ENCODE data around the gene CFAP91. TPM values are rescaled to one million over a fixed set of nuclear protein-coding genes. Genes with fewer than 3 reads are reported as not detected.

Gene CFAP91
- total RNA-seq, 1 donor from 2014 or later, result 4.2 TPM

GRCh38 chr3:119697394-119697793, 5.4 kb upstream of the CFAP91 start:
- no peak for TF ChIP-seq POLR2A (IDR thresholded peaks at IDR 0.05)
- no peak for TF ChIP-seq POLR2AphosphoS5 (IDR thresholded peaks at IDR 0.05; ENCODE audit: insufficient read depth in 1 of 2, low read depth in 1 of 2)
- TF ChIP-seq CTCF (IDR thresholded peaks at IDR 0.05), result no peak
- Histone ChIP-seq H3K4me1 (peaks cover 6% of the 10 kb centered on the region), H3K36me3 (no peaks in the 10 kb centered on the region), H3K27me3 (no peaks in the 10 kb centered on the region), H3K4me3 (no peak overlapping the region), H3K9me3 (no peaks in the 10 kb centered on the region), H3K27ac (no peak overlapping the region)
- intact Hi-C loops (cut with DNase I), result no loop called here
- no peak for DNase-seq (ENCODE audit: extremely low spot score in 2 of 2)

GRCh38 chr3:119700269-119700919, 2.4 kb upstream of the CFAP91 start:
- no peak overlapping the region for H3K27ac ChIP-seq
- intact Hi-C loops (cut with DNase I), result no loop called here

GRCh38 chr3:119700920-119701734, 1.7 kb upstream of the CFAP91 start:
- Histone ChIP-seq H3K36me3 (no peaks in the 10 kb centered on the region), H3K9me3 (no peaks in the 10 kb centered on the region), H3K4me3 (no peak overlapping the region), H3K27me3 (no peaks in the 10 kb centered on the region), H3K4me1 (peaks cover 14% of the 10 kb centered on the region), H3K27ac (no peak overlapping the region)
- DNase-seq (ENCODE audit: extremely low spot score in 2 of 2), result no peak
- intact Hi-C loops (cut with DNase I), result no loop called here
- TF ChIP-seq CTCF (IDR thresholded peaks at IDR 0.05), result no peak
- no peak for TF ChIP-seq POLR2AphosphoS5 (IDR thresholded peaks at IDR 0.05; ENCODE audit: insufficient read depth in 1 of 2, low read depth in 1 of 2)
- no peak for TF ChIP-seq POLR2A (IDR thresholded peaks at IDR 0.05)

More at GRCh38 chr3:119700269-119700919, 2.4 kb upstream of the CFAP91 start:
- H3K36me3 ChIP-seq, result no peaks in the 10 kb centered on the region
- TF ChIP-seq POLR2AphosphoS5 (IDR thresholded peaks at IDR 0.05; ENCODE audit: insufficient read depth in 1 of 2, low read depth in 1 of 2) (no peak), POLR2A (IDR thresholded peaks at IDR 0.05) (no peak), CTCF (IDR thresholded peaks at IDR 0.05) (no peak)
- no peaks in the 10 kb centered on the region for H3K27me3 ChIP-seq
- no peaks in the 10 kb centered on the region for H3K9me3 ChIP-seq
- no peak overlapping the region for H3K4me3 ChIP-seq
- no peak for DNase-seq (ENCODE audit: extremely low spot score in 2 of 2)
- peaks cover 14% of the 10 kb centered on the region for H3K4me1 ChIP-seq

GRCh38 chr3:119703820-119704531, 1.2 kb downstream of the CFAP91 start:
- Histone ChIP-seq H3K27ac (no peak overlapping the region), H3K27me3 (no peaks in the 10 kb centered on the region), H3K4me1 (peaks cover 14% of the 10 kb centered on the region), H3K36me3 (no peaks in the 10 kb centered on the region), H3K4me3 (peak overlapping the region; percentile 57 to 64), H3K9me3 (no peaks in the 10 kb centered on the region)
- intact Hi-C loops (cut with DNase I), result no loop called here
- DNase-seq (ENCODE audit: extremely low spot score in 2 of 2), result no peak
- TF ChIP-seq CTCF (IDR thresholded peaks at IDR 0.05) (no peak), POLR2AphosphoS5 (IDR thresholded peaks at IDR 0.05; ENCODE audit: insufficient read depth in 1 of 2, low read depth in 1 of 2) (no peak), POLR2A (IDR thresholded peaks at IDR 0.05) (no peak)
